DMS79 (cell line): ENCODE results near the gene EPHB3.

Source experiments
- DNase-seq: peaks from one replicate; lab custom pipeline; 2025; lab: John Stamatoyannopoulos, UW

Gene EPHB3

DNA sequence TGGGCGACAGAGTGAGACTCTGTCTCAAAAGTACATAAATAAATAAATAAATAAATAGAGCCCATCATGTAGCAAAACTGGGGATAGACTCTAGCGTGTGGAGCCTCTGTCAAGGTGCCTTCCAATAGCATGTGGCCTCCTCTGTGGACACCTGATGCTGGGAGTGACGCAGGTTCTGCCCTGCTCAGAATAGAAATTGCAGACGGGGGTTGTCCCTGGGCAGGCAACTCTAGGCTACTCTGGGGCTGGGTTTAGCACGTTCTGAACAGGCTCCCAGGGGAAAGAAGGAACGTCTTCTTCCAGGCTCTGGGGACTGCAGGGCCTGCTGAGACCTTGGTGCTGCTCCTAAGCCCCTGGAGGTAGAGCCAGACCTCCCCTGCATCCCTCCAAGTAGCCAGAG is 65.3 kb downstream of the EPHB3 start:
- no peak for DNase-seq

DNA sequence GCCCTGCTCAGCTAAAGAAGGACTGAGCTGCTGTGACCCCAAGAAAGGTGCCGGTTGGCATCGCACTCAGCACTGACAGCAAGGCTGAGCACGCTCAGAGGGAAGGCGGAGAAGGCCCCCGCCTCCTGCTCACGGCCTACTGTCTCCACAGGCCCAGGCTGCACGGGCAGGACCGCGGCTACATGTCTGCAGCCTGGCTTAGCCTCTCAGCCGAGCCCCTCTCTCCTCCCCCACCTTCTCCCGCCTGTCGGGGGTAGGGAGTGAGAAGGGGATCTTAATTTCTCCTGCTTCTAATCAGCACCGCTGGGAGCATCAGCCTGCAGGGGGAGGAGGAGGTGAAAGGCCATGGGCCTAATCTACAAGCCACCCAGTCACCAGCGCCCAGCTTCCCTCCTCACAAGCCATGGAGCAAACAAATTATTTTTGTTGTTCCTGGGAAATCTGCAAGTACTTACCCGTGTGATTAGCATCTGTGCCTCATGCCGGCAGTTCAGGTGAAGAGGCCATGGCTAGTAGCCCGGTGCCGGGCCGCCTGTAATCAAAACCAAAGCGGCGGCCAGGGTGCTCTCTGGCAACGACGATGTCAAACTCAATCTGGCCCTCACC is 68.1 kb downstream of the EPHB3 start:
- DNase-seq = no peak

DNA sequence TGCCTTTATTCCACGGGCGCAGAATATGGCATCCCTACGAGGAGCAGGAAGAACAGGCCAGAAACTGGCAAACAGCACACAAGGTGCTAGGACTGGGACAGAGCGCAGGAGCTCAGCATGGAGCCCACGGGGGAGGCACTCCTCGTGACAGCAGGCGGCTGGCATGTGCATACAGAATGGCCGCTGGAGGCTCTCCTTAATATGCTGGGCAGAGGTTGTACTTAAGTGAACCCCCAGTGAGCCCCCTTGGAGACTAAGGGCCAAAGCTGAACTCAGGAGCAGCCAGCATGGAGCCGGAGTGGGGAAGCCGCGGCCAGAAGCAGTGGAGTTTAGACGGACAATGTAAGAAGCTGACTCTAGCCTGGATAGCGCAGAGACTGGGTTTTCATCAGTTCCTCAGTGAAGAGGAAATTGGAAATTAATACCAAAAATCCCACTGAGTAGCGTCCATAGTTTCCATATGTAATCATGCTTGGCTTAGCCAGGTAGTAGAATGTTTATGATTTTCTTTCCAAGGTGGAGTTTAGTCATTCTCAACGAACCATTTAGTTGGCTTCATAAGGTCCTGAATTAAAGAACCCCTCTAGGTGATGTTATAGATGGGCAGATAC is 69.4 kb downstream of the EPHB3 start:
- DNase-seq = no peak

DNA sequence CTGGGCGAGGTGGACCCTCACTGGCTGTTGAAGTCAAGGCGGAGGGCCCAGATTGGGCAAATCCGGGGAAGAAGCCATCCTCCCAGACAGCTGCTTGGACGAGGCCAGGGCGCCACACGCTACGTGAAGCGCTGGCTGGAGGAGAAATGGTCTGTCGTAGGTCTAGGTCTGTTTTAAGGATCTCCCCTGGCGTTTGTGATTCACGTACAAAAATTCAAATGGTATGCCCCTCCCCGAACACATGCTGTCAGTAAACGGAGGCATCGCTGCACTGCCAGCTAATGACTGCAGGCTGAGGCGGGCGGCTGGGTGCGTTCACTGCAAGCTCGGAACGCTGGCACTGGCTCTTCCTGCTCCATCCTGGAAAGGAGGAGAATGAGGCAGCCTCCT is 69.9 kb downstream of the EPHB3 start:
- DNase-seq = no peak
